Fibroblast of skin of left biceps (primary cell): ENCODE measurements around the gene TCN2.
A peak's percentile ranks its signal among the peaks of the same experiment; 100 is the strongest.
"Not testable (repeated sequence)": the region's sequence is repeated elsewhere in the genome, so short reads cannot be mapped to it uniquely, and the experiment has no call there.

Experiments used
- DNase-seq, 2 experiments: peaks; one replicate each; pipeline ENCODE4 v3.0.0-alpha.2; 2013; ENCODE audit warnings: low read depth in 2 of 2

The TCN2 gene

DNA sequence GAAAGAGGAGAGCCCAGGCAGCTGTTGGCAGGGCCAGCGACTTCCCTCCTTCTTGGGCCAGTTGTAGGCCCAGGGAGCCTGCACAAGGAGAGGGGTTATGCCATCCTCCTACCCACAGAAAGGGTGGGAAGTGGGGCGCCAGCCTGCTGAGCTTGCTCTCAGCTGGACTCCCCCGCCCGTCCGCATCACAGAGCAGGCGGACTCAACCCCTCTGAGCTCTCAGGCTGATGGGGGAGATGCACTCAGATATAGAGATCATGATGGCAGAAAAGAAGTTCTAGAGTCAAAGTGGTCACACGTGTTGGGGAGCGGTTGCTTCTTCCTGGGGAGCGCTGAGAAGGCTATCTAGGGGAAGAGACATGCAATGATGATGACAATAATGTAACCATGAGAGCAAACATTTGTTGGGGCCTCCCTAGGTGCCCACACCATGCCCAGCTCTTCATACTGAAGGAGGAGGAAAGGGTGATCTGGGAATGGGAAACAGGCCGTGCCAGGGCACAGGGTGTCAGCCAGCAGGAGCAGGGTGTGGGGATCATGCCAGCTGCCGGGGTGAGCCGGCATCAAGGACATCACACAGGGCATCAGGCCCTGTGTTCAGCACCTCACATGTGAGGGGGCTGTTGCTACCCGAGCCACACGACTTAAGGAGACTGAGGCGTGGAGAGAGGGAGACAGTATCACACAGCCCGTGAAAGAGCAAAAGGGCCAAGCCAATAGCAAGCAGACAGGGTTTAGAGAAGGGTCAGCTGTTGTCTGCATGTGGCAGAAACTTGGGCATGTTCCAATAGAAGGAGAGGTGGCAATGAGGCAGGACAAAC is 36.3 kb downstream of the TCN2 start:
- DNase-seq = no peak

DNA sequence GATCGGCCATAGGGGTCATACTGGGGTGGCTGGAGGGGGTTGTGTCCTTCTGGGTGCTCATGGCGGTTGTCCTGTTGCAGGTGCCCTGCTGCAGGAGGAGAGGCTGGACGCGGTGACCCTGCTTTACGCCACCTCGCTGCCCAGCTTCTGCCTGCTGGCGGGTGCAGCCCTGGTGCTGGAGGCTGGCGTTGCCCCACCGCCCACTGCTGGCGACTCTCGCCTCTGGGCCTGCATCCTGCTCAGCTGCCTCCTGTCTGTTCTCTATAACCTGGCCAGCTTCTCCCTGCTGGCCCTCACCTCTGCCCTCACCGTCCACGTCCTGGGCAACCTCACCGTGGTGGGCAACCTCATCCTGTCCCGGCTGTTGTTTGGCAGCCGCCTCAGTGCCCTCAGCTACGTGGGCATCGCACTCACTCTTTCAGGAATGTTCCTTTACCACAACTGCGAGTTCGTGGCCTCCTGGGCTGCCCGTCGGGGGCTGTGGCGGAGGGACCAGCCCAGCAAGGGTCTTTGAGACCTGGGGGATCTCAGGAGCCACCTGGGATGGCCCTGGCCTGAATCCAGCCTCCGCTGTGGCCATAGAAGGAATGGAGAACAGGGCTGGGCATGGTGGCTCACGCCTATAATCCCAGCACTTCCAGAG is 39.7 kb downstream of the TCN2 start:
- DNase-seq = no peak

DNA sequence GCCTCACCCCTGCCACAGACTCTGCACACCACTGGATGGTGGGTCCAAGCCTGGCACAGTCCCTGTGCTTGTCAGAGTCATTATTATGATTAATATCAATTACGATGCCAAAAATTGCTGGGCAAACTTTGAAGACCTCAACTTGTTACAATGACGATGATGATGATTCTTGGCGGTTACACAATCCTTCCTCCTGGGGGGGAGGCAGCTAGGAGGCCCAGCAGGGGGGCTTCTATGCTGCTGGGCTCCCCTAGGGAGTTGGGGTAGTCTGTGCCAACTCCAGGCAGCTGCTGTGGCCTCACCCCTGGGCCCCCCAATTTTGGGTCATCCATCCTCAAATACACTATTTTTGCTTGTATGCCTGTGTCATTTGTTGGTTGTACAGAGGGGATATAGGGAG is 40.6 kb downstream of the TCN2 start:
- DNase-seq = no peak

DNA sequence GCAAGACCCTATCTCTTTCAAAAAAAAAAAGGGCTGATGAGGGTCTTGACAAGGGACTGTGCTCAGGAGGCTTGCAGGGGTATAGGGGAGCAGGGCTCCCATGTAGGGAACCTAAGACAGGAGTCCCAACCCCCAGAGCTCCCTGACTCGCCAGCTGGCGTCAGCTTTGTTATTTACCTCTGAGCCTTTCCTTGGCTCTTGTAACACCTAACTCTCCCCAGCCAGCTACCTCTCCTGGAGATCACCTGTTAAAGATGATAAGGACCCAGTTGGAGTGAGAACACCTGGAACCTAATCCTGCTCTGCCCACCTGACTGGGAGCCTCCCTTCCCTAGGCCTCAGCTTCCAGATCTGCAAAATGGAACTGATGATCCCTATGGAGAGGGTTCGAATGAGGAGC is 41.9 kb downstream of the TCN2 start:
- DNase-seq = no peak

DNA sequence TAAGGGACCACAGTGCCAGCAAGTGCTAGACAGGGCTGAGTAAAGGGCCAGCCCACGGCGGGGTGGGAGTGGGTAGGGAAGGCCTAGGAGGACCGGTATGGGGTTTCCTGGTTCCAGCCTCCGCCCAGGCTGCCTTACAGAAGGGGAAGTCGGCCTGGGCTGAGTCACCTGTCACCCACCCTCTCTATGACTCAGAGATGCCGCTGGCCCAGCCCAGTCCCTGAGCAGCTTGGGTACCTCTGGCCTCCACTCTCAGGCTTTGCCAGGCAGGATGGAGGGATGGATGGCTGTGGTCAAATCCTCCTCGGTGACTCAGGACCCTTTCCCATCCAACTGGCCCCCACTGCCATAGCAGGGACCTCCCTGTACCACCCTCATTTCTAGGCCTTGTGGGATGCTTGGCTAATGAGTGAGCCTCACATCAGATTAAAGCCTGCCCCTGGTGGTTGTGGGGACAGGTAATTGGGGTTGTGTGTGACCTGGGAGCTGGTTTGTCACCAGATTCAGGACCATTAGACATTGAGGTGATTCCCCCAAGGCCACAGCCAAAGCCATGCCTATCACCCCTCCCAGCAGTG is 42.5 kb downstream of the TCN2 start:
- peak in 1 of 2 experiments; percentile 8 for DNase-seq

DNA sequence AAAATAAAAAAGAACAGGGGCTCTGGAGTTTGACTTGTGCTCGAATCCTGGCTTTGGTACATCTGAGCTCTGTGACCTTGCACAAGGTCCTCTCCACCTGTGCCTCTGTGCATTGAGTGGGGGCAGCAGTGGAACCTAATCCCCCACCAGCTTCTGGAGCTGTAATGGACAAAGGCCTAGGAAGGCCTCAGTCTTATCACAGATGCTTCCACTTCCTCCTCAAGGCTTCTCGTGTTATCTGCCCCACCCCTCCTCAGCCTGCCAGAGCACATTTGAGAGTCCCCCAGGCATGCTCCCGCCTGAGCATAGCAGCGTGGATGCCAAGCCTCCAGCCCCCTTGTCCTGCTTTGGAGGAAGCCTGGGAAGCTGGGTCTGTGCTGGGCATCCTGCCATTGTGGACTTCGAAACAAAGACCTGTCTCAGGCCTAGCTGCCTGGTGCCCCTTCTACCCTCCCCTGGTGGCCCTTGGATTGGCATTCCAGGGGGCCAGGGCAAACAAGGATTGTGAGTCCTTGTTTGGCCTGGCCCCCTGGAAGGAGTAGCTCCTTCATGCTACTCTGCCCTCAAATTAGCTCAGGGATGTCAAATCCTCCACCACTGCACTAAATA is 43.6 kb downstream of the TCN2 start:
- no peak for DNase-seq

DNA sequence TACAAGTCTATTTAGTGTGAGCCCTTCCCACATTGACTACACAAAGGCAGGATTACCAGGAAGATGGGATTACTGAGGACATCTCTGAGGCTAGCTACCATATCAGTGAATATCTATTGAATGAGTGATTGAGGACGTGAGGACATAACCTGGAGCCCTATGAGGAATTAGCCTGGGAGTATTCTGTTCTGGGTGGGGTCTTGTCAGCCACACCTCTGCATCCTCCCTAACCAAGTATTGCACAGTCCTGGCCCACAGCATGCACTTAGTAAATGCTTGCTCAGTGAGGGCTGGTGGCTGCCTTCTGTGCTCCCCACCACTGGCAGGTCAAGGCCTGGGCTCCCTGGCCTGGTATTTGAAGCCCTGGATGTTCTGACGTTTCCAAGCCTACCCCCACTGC is 45.9 kb downstream of the TCN2 start:
- no peak for DNase-seq

DNA sequence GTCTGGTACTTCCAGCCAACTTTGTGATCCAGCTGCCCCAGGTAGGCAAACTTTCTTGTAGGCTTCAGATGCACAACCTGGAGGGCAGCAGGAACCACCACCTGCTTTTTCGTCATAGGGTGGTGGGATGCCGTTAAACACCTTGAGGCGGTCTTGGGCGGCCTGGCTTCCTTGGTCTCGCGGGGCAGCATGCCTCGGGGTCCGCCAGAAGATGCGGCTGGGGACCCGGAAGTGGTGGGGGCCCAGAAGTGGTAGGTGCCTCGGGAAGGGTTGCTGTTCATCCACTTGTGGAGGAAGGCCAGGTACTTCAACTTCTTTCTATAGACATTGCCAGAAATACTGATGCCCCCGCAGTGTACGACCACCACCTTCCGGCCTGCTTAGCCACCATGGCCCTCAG is 47.4 kb downstream of the TCN2 start:
- DNase-seq = no peak

DNA sequence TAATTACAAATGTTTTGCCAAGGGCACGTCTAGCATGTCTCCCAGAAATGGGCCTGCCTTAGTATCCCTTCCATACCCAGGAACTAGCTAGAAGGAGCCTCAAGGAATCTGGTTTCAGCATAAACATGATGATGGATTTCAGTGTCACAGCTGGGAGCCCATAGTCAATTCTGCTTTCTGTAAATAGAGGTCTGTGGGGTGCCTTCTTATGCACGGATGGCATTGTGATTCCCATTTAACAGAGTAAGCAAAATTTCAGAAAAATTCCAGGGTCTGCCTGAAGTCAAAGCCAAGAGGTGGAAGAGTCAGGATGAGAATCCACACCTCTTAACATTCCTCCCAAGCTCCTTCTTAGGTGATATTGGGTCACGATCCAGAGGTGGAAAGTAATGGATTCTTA is 48.6 kb downstream of the TCN2 start:
- no peak for DNase-seq

DNA sequence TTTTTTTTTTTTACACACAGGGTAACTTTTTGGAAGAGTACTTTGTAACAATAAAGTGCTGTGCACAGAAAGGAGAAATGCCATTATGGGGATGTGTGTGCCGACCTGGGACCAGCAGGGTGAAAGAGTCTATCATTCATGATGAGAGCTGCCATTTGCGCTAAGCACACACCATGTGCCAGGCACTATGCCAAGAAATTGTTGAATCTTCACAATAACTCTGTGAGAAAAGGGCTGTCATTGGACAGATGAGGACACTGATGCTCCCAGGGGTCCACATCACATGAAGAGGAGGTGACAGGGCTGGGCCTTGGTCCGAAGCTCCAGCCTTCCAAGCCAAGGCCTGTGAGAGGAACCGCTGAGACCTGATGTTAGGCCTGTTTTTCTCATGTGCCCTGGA is 55.1 kb downstream of the TCN2 start:
- DNase-seq = no peak

DNA sequence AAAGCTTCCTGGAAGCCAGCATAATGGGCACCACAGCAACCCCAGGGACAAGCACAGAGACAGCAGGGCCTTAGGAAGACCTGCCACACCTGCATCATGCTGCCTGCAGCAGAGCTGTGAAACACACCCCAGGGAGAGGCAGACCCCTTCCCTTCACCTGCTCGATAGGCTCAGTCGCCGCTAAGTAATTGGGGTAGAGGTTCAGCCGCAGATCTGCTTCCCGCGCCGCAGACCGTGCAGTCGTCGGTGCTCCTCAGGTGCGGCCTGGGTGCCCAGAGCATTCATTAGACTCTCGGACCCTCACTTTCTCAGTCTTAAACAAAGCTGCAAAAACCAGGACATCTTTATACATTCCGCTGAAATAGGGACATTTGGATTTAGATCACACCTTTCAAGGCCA is 57.8 kb downstream of the TCN2 start:
- no peak for DNase-seq

DNA sequence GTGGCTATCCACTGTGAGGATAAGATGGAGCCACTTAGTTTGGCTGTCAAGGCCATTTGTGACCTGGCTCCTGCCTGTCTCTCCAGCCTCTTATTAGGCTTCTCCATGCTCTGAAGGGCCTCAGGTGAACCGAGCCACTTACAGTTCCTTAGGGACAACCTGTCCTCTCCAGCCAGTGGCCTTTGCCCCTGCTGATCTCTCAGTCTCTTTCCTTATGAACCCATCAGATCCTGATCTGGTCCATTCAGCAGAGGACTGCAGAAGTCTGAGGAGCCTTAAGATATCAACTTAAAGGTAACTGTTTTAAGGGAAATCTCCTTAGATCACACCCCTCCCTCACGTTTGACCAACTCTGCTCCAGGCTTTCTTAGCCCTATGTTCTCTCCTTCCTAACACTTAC is 58.3 kb downstream of the TCN2 start:
- no peak for DNase-seq

DNA sequence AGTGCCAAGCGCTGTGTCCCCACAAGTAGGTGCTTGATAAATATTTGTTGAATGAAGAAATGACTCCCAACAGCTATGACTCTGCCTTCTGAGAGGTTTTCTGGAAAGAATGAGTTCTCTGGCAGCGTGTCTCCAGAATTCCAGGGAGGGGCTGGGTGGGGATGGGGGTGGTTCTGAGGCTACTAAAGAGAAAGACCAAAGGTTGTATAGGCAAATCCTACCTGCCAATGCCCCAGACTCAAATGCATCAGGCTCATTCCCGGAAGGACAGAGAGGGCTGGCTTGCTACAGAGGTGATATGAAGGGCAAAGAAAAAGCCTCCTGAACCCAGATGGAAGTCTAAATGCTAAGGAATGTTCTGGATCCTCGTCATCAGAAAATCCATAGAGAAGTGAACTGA is 58.8 kb downstream of the TCN2 start:
- no peak for DNase-seq

DNA sequence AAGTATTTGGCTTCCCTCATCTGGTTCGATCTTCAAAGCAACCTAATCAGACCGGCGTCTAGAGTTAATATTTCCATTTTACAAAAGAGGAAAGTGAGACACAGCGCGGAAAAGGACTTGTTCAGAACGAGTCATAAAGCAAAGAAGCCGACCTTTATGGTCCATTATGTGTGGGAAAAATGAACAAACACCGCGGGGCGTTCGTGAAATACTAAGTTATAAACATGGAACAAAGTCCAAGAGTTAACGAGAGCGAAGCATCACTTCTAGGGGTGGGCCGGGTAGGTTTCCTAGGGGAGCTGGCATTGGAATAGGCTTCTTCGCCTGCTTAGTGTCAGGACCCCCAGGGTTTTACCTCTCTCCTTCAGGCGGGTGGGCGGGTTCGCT is 60.1 kb downstream of the TCN2 start:
- DNase-seq = no peak

DNA sequence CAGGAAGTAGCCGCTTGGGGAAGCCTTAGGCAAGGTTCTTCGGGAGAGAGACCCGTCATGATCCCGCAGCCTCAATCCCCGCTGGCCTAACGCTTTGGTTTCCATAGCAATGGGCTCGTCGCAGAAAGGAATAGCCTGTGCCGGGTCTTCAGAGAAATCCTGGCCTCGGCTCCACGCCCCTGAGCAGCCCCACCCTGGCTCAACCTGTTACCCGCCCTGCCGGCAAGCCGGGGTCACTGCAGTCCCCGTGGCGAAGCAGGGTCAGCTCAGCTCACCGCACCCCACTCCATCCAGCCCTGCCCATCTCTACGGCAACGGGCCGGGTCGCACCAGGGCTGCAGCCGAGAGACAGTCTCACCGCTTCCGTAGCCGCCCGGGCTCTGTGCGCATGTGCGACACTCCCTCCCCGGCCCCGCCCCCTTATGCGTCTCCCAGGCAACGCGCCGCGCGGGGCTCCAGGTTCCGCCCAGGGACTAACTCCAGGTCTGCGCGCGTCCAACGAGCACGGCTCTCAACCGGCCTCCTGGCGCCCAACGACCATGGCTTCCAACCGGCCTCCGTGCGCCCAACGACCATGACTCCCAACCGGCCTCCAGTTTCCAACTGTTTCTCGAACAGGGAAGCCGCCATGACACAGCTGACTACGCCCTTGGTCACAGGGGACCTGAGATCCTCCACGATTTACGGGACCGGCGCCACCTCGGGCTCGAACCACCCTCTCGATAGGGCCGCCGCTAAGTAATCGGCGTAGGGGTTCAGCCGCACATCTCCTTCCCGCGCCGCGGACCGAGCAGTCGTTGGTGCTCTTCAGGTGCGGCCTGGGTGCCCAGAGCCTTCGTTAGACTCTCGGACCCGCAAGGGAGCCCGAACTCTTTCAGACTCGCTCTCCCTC is 60.8 kb downstream of the TCN2 start, which contains the start of gene DUSP18:
Gene DUSP18, minus strand, starts transcription at position 382 of the 892 bp plus-strand sequence. CDS start 3,872 bp downstream, outside the sequence.
- DNase-seq = peak; percentile 53 to 62

DNA sequence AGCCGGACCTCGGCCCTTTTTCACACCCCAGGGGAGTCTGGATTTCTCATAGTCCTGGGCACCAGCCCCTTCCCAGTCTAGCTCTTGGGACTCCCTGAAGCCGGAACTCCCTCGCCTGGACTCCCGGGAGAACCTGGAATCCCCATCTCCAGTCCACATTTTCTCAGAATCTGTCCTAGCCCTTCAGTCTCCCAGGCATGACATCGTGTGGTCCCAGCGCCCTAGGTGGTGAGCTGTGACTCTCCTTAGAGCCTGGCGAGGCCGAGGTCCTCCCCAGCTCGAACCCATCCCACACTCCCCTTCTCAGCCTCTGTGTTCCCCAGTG is 61.4 kb downstream of the TCN2 start:
- DNase-seq = no peak

DNA sequence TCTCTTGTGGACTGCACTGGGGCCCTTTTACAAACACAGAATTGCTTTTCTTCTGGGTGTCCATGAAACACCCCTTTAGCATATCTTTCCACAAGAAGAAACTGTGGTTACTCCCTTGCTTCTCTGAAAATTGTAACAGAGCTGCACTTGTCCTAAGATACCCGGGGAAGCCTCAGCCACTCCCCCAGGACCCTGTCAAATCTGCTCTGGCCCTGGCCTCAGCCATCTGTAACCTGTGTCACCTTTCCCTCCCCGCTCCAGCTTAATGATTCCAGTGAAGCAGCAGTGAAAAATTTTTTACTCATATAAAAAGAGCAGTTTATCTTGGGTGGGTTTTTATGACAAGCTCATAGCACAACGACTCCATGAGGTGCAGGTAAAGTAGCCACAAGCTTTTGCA is 64.1 kb downstream of the TCN2 start:
- no peak for DNase-seq

DNA sequence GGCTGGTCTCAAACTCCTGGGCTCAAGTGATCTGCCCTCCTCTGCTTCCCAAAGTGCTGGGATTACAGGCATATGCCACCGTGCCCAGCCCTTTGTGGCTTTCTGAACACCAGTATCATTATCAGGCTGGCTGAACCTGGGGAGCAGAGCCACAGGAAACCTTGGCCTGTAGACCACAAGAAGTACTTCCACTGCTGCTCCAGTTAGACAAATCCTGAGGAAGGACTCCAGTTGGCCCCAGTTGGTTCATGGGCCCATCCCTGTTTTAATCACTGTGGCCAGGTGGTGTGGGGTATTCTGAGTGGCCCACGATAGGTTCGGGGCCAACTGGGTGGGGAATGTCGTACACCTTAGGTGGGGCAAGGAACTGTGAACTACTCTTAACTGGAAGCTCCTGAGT is 66.2 kb downstream of the TCN2 start:
- no peak for DNase-seq

DNA sequence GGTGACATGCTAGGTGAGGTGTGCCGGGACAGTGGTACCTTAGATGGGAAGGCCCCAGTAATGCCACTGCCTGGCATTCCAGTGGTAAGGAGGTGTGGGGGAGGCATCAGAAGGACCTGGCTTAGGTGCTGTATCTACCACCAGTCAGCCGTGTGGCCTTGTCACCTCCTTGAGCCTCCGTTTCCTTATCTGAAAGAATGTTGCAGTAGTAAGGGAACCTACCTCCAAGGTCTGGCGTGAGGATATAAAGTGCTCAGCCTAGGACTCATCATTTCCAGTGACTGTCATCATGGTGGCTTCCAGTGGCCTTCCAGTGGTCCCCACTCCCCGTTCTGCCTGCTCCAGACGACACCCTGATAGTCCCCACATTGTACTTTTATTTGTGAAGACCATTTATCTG is 67.5 kb downstream of the TCN2 start:
- no peak for DNase-seq

DNA sequence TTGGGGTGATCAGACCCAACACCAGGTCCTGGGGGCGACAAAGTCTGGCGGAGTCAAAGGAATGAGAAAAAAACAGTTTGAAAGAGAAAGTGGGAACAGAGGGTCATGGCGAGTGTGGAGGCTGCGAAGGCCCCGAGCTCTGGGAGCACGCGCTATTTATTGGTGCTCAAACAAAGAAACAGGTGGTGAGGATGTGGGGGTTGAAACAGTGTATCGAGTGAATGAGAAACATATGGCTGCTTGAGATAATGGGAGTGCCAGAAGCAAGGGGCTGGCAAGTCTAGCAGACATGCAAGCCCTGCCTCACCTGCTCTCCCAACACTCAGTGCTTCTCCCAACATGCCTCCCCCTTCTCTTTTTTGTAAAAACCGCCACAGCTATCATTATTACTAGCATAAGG is 68.5 kb downstream of the TCN2 start:
- no peak for DNase-seq

DNA sequence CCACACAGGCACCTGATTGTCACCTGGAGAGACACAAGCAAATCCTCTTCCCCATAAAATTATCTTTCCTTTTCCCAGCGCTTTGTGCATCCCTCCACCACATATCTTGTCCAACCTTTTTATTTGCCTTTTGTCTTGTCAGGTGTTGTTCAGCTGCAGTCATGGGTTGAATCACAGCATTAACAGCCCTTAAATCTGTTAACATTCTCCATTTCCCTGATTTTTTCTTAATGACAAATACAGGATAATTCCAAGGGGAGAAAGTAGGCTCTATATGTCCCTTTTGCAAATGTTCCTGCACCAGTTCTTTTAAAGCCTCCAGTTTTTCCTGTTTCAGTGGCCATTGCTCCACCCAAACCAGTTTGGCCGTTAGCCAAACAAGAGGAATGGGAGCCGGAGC is 69.6 kb downstream of the TCN2 start:
- DNase-seq = not testable (repeated sequence)
